ENCODE data around the gene SMIM32. TPM values are rescaled to one million over a fixed set of nuclear protein-coding genes. Genes with fewer than 3 reads are reported as not detected.

Gene SMIM32
- total RNA-seq (2014; rRNA removed; shearing (Covaris generic)) (0.19 and 0.56 TPM in 2 replicates), polyA plus RNA-seq (2016; fragmentation: Nextera tagmentation; extraction: Ambion mirVana) (0.17 and 0.27 TPM in 2 replicates)
- long read RNA-seq = 0 reads

DNA sequence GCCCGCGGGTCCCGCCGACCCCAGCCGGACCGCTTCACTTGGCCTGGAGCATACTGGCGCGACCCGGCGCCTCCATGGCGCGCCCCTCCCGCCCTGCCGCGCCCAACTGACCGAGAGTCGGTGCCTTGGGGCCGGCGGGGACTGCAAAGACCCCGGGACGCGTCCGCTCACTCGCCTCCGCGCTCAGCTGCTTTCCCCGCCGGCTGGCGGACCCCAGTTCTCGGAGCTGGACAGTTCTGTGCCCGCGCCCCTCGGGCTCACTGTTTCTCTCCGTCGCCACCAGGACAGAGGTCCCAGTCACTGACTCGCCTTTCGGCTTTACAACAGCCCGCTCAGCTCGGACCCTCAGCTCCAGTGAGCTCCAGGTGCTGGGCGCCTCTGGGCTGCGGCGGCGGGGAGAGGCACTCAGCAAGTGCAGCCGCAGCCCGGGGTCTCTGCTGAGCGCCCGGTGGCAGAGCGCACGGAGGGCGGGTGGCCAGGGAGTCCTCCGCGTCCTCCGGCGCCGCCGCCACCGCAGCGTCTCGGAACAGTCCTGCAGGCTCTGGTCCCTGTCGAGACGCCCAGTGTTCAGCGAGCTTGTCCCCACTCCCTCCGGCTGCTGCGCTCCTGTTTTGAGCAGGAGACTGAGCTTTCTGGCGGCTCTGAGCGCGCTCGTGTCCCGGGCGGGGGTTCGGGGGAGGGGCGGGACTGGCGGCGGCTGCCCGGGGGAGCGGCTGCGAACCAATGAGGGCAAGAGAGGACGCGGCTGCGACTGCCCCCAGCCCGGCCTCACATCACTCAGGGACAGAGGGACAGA, at the start of gene SMIM32:
SMIM32 (minus strand) TSS at position 637 of the 796 bp plus-strand sequence. CDS start 638 bp downstream, outside the sequence.
- peaks cover 97% of the 10 kb centered on the region for H3K27me3 ChIP-seq (ENCODE audit: insufficient read depth)
- peaks cover 12% of the 10 kb centered on the region; the same call in 2 of the 3 replicates for H3K4me1 Mint-ChIP-seq
- DNase-seq (ENCODE audit: low spot score) (peak; percentile 64), ATAC-seq (peak; percentile 61)
- no peak within 1 kb of the TSS for H3K27ac ChIP-seq (ENCODE audit: low read depth)
- no peaks in the 10 kb centered on the region for H3K36me3 ChIP-seq (ENCODE audit: insufficient read depth)
- peak within 1 kb of the TSS; percentile 97 for H3K4me2 ChIP-seq
- no peaks in the 10 kb centered on the region for H3K9me2 ChIP-seq (ENCODE audit: insufficient read depth)
- H4K20me1 ChIP-seq (replicated peaks; ENCODE audit: insufficient read depth) = peaks cover 9% of the 10 kb centered on the region; the same call in 1 of the 2 replicates
- H3K27ac Mint-ChIP-seq = no peak within 1 kb of the TSS
- H3K79me2 ChIP-seq (replicated peaks; ENCODE audit: insufficient read depth) = no peaks in the 10 kb centered on the region
- peaks cover 12% of the 10 kb centered on the region for H3K36me3 Mint-ChIP-seq (ENCODE audit: low read depth)
- peak within 1 kb of the TSS; percentile 88 for H2AFZ ChIP-seq
- no peaks in the 10 kb centered on the region for H3K9me3 Mint-ChIP-seq
- peaks cover 7% of the 10 kb centered on the region; the same call in 1 of the 2 replicates for H3K4me1 ChIP-seq (ENCODE audit: insufficient read depth)
- peak within 1 kb of the TSS; percentile 74 for H3K4me3 Mint-ChIP-seq
- peak; percentile 79 for TF ChIP-seq EZH2 (IDR thresholded peaks at IDR 0.05; ENCODE audit: low read depth, unreplicated experiment)
- TF ChIP-seq JUNB (IDR thresholded peaks at IDR 0.05; ENCODE audit: unreplicated experiment) = no peak
- TF ChIP-seq EZH2phosphoT487 (IDR thresholded peaks at IDR 0.05; ENCODE audit: unreplicated experiment) = peak; percentile 32
- no peak for TF ChIP-seq STAT1 (IDR thresholded peaks at IDR 0.05; ENCODE audit: unreplicated experiment)
- 0 out of 2 replicates have a peak, but pooled peaks cover 7% of the 10 kb centered on the region for H3F3A ChIP-seq (replicated peaks; ENCODE audit: low read depth)
- peak within 1 kb of the TSS; percentile 77 for H3K4me3 ChIP-seq
- peaks cover 80% of the 10 kb centered on the region for H3K27me3 Mint-ChIP-seq (ENCODE audit: insufficient read depth, low read depth, poor library complexity)

DNA sequence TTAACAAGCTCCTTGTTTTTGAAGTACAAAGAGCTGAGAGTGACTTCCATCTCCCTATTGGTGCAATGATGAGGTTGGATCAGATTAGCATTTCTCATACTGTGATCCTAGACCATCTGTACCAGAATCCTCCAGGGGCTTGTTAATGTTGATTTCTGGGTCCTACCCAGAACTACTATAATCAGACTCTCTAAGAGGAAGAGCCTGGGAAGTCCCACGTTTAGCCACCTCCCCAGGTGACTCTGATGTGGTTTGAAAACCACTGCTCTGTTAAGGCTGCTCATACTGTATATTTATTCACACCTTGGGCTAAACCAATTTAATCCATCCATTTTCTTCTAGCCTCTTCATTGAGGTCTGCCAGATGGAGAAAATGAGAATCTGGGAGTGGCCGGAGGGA, 49.6 kb upstream of the SMIM32 start:
- H3K27me3 ChIP-seq (ENCODE audit: insufficient read depth) = no peaks in the 10 kb centered on the region
- H3K27me3 Mint-ChIP-seq (ENCODE audit: insufficient read depth, low read depth, poor library complexity) = peaks cover 6% of the 10 kb centered on the region
- H3K4me2 ChIP-seq = no peak overlapping the region
- ATAC-seq (no peak), DNase-seq (ENCODE audit: low spot score) (no peak)
- no peaks in the 10 kb centered on the region for H4K20me1 ChIP-seq (replicated peaks; ENCODE audit: insufficient read depth)
- H3K9me2 ChIP-seq (ENCODE audit: insufficient read depth) = no peaks in the 10 kb centered on the region
- H3K36me3 ChIP-seq (ENCODE audit: insufficient read depth) = no peaks in the 10 kb centered on the region
- no peaks in the 10 kb centered on the region for H3K9me3 Mint-ChIP-seq
- no peak overlapping the region for H3K27ac Mint-ChIP-seq
- H3K79me2 ChIP-seq (replicated peaks; ENCODE audit: insufficient read depth) = no peaks in the 10 kb centered on the region
- H3K4me3 ChIP-seq = no peak overlapping the region
- H3K4me1 ChIP-seq (ENCODE audit: insufficient read depth) = no peaks in the 10 kb centered on the region
- TF ChIP-seq, protein P1, sequence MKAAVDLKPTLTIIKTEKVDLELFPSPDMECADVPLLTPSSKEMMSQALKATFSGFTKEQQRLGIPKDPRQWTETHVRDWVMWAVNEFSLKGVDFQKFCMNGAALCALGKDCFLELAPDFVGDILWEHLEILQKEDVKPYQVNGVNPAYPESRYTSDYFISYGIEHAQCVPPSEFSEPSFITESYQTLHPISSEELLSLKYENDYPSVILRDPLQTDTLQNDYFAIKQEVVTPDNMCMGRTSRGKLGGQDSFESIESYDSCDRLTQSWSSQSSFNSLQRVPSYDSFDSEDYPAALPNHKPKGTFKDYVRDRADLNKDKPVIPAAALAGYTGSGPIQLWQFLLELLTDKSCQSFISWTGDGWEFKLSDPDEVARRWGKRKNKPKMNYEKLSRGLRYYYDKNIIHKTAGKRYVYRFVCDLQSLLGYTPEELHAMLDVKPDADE (IDR thresholded peaks at IDR 0.05) = no peak
- TF ChIP-seq, protein P2, sequence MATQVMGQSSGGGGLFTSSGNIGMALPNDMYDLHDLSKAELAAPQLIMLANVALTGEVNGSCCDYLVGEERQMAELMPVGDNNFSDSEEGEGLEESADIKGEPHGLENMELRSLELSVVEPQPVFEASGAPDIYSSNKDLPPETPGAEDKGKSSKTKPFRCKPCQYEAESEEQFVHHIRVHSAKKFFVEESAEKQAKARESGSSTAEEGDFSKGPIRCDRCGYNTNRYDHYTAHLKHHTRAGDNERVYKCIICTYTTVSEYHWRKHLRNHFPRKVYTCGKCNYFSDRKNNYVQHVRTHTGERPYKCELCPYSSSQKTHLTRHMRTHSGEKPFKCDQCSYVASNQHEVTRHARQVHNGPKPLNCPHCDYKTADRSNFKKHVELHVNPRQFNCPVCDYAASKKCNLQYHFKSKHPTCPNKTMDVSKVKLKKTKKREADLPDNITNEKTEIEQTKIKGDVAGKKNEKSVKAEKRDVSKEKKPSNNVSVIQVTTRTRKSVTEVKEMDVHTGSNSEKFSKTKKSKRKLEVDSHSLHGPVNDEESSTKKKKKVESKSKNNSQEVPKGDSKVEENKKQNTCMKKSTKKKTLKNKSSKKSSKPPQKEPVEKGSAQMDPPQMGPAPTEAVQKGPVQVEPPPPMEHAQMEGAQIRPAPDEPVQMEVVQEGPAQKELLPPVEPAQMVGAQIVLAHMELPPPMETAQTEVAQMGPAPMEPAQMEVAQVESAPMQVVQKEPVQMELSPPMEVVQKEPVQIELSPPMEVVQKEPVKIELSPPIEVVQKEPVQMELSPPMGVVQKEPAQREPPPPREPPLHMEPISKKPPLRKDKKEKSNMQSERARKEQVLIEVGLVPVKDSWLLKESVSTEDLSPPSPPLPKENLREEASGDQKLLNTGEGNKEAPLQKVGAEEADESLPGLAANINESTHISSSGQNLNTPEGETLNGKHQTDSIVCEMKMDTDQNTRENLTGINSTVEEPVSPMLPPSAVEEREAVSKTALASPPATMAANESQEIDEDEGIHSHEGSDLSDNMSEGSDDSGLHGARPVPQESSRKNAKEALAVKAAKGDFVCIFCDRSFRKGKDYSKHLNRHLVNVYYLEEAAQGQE (IDR thresholded peaks at IDR 0.05; ENCODE audit: unreplicated experiment) = no peak
- 0 out of 4 replicates have a peak, but pooled peaks of 1 of the 2 experiments have one; percentile 11 for TF ChIP-seq CTCF (conservative IDR thresholded peaks at IDR 0.05; ENCODE audit: low read depth in 2 of 2)
- H3K4me3 Mint-ChIP-seq = no peak overlapping the region
- no peak overlapping the region for H2AFZ ChIP-seq
- peaks cover 2% of the 10 kb centered on the region; the same call in 1 of the 3 replicates for H3K4me1 Mint-ChIP-seq
- H3K36me3 Mint-ChIP-seq (ENCODE audit: low read depth) = no peaks in the 10 kb centered on the region
- no peak overlapping the region for H3K27ac ChIP-seq (ENCODE audit: low read depth)
- H3F3A ChIP-seq (replicated peaks; ENCODE audit: low read depth) = no peaks in the 10 kb centered on the region

Data from GM23338 (cell line).